HG02852 (cell line): Measurements from ENCODE around the gene NDUFS1.

Experiments
- ATAC-seq: cut with Tn5 transposase; IDR thresholded peaks from one replicate; pipeline ENCODE4 v1.9.1; 2021; ENCODE audit warnings: mild to moderate bottlenecking, moderate library complexity; ENCODE audit not compliant: unreplicated experiment

Gene NDUFS1

DNA sequence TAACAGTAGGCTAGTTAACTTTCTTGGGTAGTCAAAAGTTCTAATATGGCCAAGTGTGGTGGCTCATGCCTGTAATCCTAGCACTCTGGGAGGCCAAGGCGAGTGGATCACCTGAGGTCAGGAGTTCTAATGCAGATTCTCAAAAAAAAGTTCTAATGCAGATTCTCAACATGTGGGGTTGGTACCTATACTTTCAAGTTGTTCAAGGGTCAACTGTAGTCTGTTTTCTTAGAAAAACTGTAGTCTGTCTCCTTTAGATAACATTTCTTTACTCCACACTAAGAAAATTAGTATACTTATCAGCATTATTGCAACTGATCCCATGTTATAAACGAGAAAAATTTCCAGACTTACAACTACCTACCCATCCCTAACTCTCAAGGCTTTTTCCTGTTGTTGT is 89.8 kb downstream of the NDUFS1 start:
- no peak for ATAC-seq

DNA sequence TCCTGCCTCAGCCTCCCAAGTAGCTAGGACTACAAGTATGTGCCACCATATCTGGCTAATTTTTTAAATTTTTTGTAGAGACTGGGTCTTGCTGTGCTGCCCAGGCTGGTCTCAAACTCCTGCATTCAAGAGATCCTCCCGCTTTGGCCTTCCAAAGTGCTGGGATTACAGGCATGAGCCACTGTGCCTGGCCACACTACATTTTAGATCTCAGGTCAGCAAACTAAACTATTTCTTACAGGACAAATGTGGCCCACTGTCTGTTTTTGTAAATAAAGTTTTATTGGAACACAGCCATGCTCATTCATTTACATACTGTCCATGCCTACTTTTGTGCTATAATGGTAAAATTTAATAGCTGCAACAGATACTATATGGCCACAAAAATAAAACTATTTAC is 91.0 kb downstream of the NDUFS1 start:
- no peak for ATAC-seq
